GM18909 (cell line): ENCODE data around the gene TUT4.
A peak's percentile ranks its signal among the peaks of the same experiment; 100 is the strongest.

Source experiments
- ATAC-seq: cut with Tn5 transposase; IDR thresholded peaks from one replicate; pipeline ENCODE4 v1.9.1; 2021; ENCODE audit warnings: mild to moderate bottlenecking; ENCODE audit not compliant: unreplicated experiment, poor library complexity

The TUT4 gene

GRCh38 chr1:52572387-52572786, 19.5 kb upstream of the TUT4 start:
- ATAC-seq = no peak

- no peak for ATAC-seq
These were observed 18.9 kb upstream of the TUT4 start for GRCh38 chr1:52571783-52572182.

- no peak for ATAC-seq
These were observed 16.7 kb upstream of the TUT4 start for GRCh38 chr1:52569449-52570210.

GRCh38 chr1:52567943-52568342, 15.1 kb upstream of the TUT4 start:
- ATAC-seq = no peak

GRCh38 chr1:52562766-52563165, 9.9 kb upstream of the TUT4 start:
- no peak for ATAC-seq

- no peak for ATAC-seq
These were observed 7.0 kb upstream of the TUT4 start for GRCh38 chr1:52559875-52560274.

- no peak for ATAC-seq
These were observed 6.0 kb upstream of the TUT4 start for GRCh38 chr1:52558941-52559340.

- ATAC-seq = no peak
These were observed 3.9 kb upstream of the TUT4 start for GRCh38 chr1:52556641-52557360.

GRCh38 chr1:52554756-52555155, 1.9 kb upstream of the TUT4 start:
- no peak for ATAC-seq

- ATAC-seq = no peak
These were observed 1.4 kb upstream of the TUT4 start for GRCh38 chr1:52554267-52554640.

- peak; percentile 66 for ATAC-seq
These were observed 722 bp upstream of the TUT4 start for GRCh38 chr1:52553362-52554266.

- ATAC-seq = peak; percentile 40
These were observed 722 bp downstream of the TUT4 start for GRCh38 chr1:52552236-52552504.

- ATAC-seq = no peak
These were observed 1.2 kb downstream of the TUT4 start for GRCh38 chr1:52551507-52552235.

GRCh38 chr1:52550447-52550846, 2.4 kb downstream of the TUT4 start:
- no peak for ATAC-seq

- no peak for ATAC-seq
These were observed 3.6 kb downstream of the TUT4 start for GRCh38 chr1:52549267-52549666.

GRCh38 chr1:52546852-52547251, 6.0 kb downstream of the TUT4 start:
- ATAC-seq = no peak

GRCh38 chr1:52544665-52545525, 8.0 kb downstream of the TUT4 start:
- ATAC-seq = no peak

- ATAC-seq = no peak
These were observed 10.7 kb downstream of the TUT4 start for GRCh38 chr1:52542085-52542688.
